Natural killer cell (primary cell): Measurements from ENCODE around the gene LEFTY1. TPM values are rescaled to one million over a fixed set of nuclear protein-coding genes. Genes with fewer than 3 reads are reported as not detected.
A peak's percentile ranks its signal among the peaks of the same experiment; 100 is the strongest.

Experiments used
- ATAC-seq, 3 donors: fragments of 150-1000 bp in 2 of 3; fragments of 200-7000 bp in 1 of 3; cut with Tn5 transposase; 1 replicate in 1 of 3; 2 replicates in 2 of 3; pipeline ENCODE4 v1.10.0; 2021; ENCODE audit warnings: mild to moderate bottlenecking in 2 of 3, moderate library complexity in 2 of 3
- DNase-seq, 2 donors: peaks; one replicate each; pipeline versions ENCODE4 v3.0.0 to v3.0.0-alpha.2; 2013 to 2021; ENCODE audit warnings: mixed read lengths in 1 of 2
- H3K27ac ChIP-seq: one replicate; pipeline ENCODE4 v1.5.1; 2013; ENCODE audit warnings: mild to moderate bottlenecking, low read length
- H3K27me3 ChIP-seq: one replicate; pipeline ENCODE4 v1.6.1; 2013; ENCODE audit warnings: low read length; ENCODE audit not compliant: control insufficient read depth, insufficient read depth
- H3K36me3 ChIP-seq: one replicate; pipeline ENCODE4 v1.6.1; 2013; ENCODE audit warnings: low read length; ENCODE audit not compliant: control insufficient read depth, insufficient read depth
- H3K4me1 ChIP-seq: one replicate; pipeline ENCODE4 v1.6.1; 2013; ENCODE audit warnings: low read length; ENCODE audit not compliant: control insufficient read depth, insufficient read depth
- H3K4me3 ChIP-seq: one replicate; pipeline ENCODE4 v1.5.1; 2013; ENCODE audit warnings: low read length
- H3K9me3 ChIP-seq: one replicate; pipeline ENCODE4 v1.6.1; 2013; ENCODE audit warnings: low read length; ENCODE audit not compliant: control insufficient read depth, insufficient read depth
- H3K27ac Mint-ChIP-seq, 2 donors: one replicate each; pipeline ENCODE4 v1.8.0; 2022; ENCODE audit warnings: mild to moderate bottlenecking in 2 of 2, mixed read lengths in 2 of 2, moderate library complexity in 1 of 2
- H3K27me3 Mint-ChIP-seq, 2 donors: one replicate each; pipeline ENCODE4 v1.8.0; 2022; ENCODE audit warnings: low read depth in 2 of 2, mixed read lengths in 2 of 2
- H3K36me3 Mint-ChIP-seq: one replicate; pipeline ENCODE4 v1.8.0; 2022; ENCODE audit warnings: mixed read lengths
- H3K4me1 Mint-ChIP-seq, 2 donors: one replicate each; pipeline ENCODE4 v1.8.0; 2022; ENCODE audit warnings: mixed read lengths in 2 of 2
- H3K4me3 Mint-ChIP-seq: one replicate; pipeline ENCODE4 v1.8.0; 2022; ENCODE audit warnings: mild to moderate bottlenecking, moderate library complexity, mixed read lengths
- H3K9me3 Mint-ChIP-seq, 2 donors: one replicate each; pipeline ENCODE4 v1.8.0; 2022; ENCODE audit warnings: mixed read lengths in 2 of 2
- WGBS: methylation state at CpG from one replicate; pipeline ENCODE4 v1.1.7; 2013; ENCODE audit warnings: missing lambda C conversion rate; ENCODE audit not compliant: insufficient coverage; 5-methylcytosine and 5-hydroxymethylcytosine counted together
- intact Hi-C: fragments of 100-400 bp; cut with micrococcal nuclease; formaldehyde crosslinking; loops from one replicate; pipeline ENCODE4 v1.14.2; 2022
- total RNA-seq, 4 donors: library from RNA; stranded (reverse); fragments of 120-200 nt in 1 of 4; gene quantifications; one replicate each; pipeline versions ENCODE4 v1.2.3 to v1.2.4, GENCODE V29; 2013 to 2022
- TF ChIP-seq, protein P1 (sequence below): fragments of 200-600 bp; IDR thresholded peaks from one replicate; pipeline ENCODE4 v1.8.0; 2022; ENCODE audit warnings: antibody characterized with exemption

Gene LEFTY1
- total RNA-seq, 3 donors from 2014 or later (not counting 1 experiment from before 2014, with no cell fraction given) = not detected

GRCh38 chr1:225842788-225843425 is 46.0 kb downstream of the LEFTY1 start:
- peaks cover 5 to 26% of the 10 kb centered on the region in 2 donors for H3K4me1 Mint-ChIP-seq
- peak overlapping the region in 1 of 2 donors; percentile 8 for H3K27ac Mint-ChIP-seq
- ATAC-seq = no peak

GRCh38 chr1:225842074-225842473 is 46.9 kb downstream of the LEFTY1 start:
- no peaks in the 10 kb centered on the region for H3K9me3 ChIP-seq
- peak overlapping the region in 1 of 2 donors; percentile 12 for H3K27ac Mint-ChIP-seq
- H3K27me3 ChIP-seq = no peaks in the 10 kb centered on the region
- H3K4me1 Mint-ChIP-seq = peaks cover 0 to 17% of the 10 kb centered on the region in 2 donors
- 87% methylated on average over 12 of the region's 12 CpGs for WGBS
- H3K27me3 Mint-ChIP-seq = no peaks in the 10 kb centered on the region
- H3K4me3 ChIP-seq = no peak overlapping the region
- H3K36me3 Mint-ChIP-seq = no peaks in the 10 kb centered on the region
- peaks cover 13% of the 10 kb centered on the region for H3K36me3 ChIP-seq
- no peaks in the 10 kb centered on the region for H3K9me3 Mint-ChIP-seq
- H3K27ac ChIP-seq = no peak overlapping the region
- H3K4me3 Mint-ChIP-seq = no peak overlapping the region
- DNase-seq (peak in 1 of 2 donors; percentile 43), ATAC-seq (no peak)
- TF ChIP-seq, protein P1, sequence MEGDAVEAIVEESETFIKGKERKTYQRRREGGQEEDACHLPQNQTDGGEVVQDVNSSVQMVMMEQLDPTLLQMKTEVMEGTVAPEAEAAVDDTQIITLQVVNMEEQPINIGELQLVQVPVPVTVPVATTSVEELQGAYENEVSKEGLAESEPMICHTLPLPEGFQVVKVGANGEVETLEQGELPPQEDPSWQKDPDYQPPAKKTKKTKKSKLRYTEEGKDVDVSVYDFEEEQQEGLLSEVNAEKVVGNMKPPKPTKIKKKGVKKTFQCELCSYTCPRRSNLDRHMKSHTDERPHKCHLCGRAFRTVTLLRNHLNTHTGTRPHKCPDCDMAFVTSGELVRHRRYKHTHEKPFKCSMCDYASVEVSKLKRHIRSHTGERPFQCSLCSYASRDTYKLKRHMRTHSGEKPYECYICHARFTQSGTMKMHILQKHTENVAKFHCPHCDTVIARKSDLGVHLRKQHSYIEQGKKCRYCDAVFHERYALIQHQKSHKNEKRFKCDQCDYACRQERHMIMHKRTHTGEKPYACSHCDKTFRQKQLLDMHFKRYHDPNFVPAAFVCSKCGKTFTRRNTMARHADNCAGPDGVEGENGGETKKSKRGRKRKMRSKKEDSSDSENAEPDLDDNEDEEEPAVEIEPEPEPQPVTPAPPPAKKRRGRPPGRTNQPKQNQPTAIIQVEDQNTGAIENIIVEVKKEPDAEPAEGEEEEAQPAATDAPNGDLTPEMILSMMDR = no peak
- H3K4me1 ChIP-seq = peaks cover 13% of the 10 kb centered on the region
- intact Hi-C loops = loop anchor here (10.0 kb wide), 1 partner anchor 133 kb away; no protein-coding TSS in a partner anchor

More at GRCh38 chr1:225842788-225843425, 46.0 kb downstream of the LEFTY1 start:
- no peak for DNase-seq
- H3K27me3 Mint-ChIP-seq = no peaks in the 10 kb centered on the region
- no peaks in the 10 kb centered on the region for H3K36me3 Mint-ChIP-seq
- peaks cover 16% of the 10 kb centered on the region for H3K36me3 ChIP-seq
- H3K4me3 Mint-ChIP-seq = no peak overlapping the region
- H3K9me3 Mint-ChIP-seq = no peaks in the 10 kb centered on the region
- intact Hi-C loops = loop anchor here (10.0 kb wide), 1 partner anchor 132 kb away; no protein-coding TSS in a partner anchor
- no peaks in the 10 kb centered on the region for H3K27me3 ChIP-seq
- H3K4me3 ChIP-seq = no peak overlapping the region
- TF ChIP-seq, protein P1 = no peak
- H3K27ac ChIP-seq = no peak overlapping the region
- H3K4me1 ChIP-seq = peaks cover 21% of the 10 kb centered on the region
- WGBS = 93% methylated on average over 6 of the region's 6 CpGs
- H3K9me3 ChIP-seq = no peaks in the 10 kb centered on the region

GRCh38 chr1:225840713-225841112 is 48.2 kb downstream of the LEFTY1 start:
- TF ChIP-seq, protein P1 = no peak
- Histone ChIP-seq H3K27me3 (no peaks in the 10 kb centered on the region), H3K9me3 (no peaks in the 10 kb centered on the region), H3K4me3 (no peak overlapping the region), H3K27ac (no peak overlapping the region), H3K4me1 (peaks cover 9% of the 10 kb centered on the region), H3K36me3 (no peaks in the 10 kb centered on the region)
- 85% methylated on average over 4 of the region's 4 CpGs for whole genome bisulfite sequencing
- Mint-ChIP-seq H3K36me3 (no peaks in the 10 kb centered on the region), H3K4me1 (peaks cover 0 to 11% of the 10 kb centered on the region in 2 donors), H3K27me3 (no peaks in the 10 kb centered on the region), H3K4me3 (no peak overlapping the region), H3K9me3 (no peaks in the 10 kb centered on the region), H3K27ac (no peak overlapping the region)
- DNase-seq (no peak), ATAC-seq (no peak)
- intact Hi-C loops = loop anchor here (10.0 kb wide), 1 partner anchor 134 kb away; no protein-coding TSS in a partner anchor
